AG10803 (cell line): ENCODE data around the gene KLHL28.
A peak's percentile ranks its signal among the peaks of the same experiment; 100 is the strongest.

ENCODE experiments used
- DNase-seq: peaks from one replicate; pipeline ENCODE4 v3.0.0; 2010; ENCODE audit warnings: low read depth
- H3K4me3 ChIP-seq: 2 replicates; pipeline ENCODE4 v1.5.1; 2011; ENCODE audit warnings: mild to moderate bottlenecking, low read length, control low read depth
- TF ChIP-seq, protein P1 (sequence below): conservative IDR thresholded peaks from 2 replicates; pipeline ENCODE4 v1.5.1; 2011; ENCODE audit warnings: mild to moderate bottlenecking, low read length, control low read depth, inconsistent platforms

The KLHL28 gene, protein sequence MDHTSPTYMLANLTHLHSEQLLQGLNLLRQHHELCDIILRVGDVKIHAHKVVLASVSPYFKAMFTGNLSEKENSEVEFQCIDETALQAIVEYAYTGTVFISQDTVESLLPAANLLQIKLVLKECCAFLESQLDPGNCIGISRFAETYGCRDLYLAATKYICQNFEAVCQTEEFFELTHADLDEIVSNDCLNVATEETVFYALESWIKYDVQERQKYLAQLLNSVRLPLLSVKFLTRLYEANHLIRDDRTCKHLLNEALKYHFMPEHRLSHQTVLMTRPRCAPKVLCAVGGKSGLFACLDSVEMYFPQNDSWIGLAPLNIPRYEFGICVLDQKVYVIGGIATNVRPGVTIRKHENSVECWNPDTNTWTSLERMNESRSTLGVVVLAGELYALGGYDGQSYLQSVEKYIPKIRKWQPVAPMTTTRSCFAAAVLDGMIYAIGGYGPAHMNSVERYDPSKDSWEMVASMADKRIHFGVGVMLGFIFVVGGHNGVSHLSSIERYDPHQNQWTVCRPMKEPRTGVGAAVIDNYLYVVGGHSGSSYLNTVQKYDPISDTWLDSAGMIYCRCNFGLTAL

DNA sequence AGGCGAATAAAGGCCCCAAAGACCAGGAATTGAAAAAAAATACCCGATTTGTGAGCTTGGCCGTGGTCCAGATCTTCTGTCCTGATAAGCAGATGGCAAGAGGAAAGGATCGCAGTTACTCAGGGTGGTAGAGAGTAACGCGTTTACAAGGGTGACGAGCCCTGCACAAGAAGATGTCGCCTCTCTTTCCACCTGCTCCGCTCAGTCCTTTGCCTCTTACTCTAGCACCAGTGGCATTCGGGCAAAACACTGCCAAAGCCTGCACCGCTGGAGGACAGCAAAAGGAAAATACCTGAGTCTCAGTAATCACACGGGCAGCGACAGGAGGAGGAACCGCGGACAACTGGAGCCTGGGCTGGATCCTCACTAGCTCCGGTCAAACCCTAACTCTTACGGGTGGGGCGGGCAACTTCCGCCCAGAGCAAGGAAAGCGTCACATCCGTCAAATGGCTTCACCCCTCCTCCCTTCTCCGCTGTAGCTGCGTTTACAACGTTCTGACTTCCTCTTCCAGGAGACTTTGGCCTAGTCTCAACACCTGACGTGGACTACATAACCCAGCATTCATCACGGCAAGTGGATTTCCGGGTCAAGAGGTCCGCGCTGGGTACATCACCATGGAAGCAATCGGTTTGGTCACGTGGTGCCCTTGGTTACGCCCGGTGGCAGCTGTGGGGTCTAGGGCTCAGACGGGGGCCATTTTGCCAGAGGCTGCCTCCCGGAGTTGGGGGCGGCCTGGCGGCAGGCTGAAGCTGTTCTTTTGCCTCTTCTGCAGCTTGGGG lies at the start of gene KLHL28, which contains the start of gene TOGARAM1:
KLHL28 (minus strand) TSS at position 394 of the 780 bp plus-strand sequence. CDS start 16,019 bp downstream, outside the sequence.
TOGARAM1 (plus strand) TSS at position 637 of the 780 bp plus-strand sequence. CDS start 232 bp downstream, outside the sequence.
- peak; percentile 100 for DNase-seq
- TF ChIP-seq, protein P1, sequence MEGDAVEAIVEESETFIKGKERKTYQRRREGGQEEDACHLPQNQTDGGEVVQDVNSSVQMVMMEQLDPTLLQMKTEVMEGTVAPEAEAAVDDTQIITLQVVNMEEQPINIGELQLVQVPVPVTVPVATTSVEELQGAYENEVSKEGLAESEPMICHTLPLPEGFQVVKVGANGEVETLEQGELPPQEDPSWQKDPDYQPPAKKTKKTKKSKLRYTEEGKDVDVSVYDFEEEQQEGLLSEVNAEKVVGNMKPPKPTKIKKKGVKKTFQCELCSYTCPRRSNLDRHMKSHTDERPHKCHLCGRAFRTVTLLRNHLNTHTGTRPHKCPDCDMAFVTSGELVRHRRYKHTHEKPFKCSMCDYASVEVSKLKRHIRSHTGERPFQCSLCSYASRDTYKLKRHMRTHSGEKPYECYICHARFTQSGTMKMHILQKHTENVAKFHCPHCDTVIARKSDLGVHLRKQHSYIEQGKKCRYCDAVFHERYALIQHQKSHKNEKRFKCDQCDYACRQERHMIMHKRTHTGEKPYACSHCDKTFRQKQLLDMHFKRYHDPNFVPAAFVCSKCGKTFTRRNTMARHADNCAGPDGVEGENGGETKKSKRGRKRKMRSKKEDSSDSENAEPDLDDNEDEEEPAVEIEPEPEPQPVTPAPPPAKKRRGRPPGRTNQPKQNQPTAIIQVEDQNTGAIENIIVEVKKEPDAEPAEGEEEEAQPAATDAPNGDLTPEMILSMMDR = no peak
- H3K4me3 ChIP-seq = peak within 1 kb of the TSS; percentile 97

DNA sequence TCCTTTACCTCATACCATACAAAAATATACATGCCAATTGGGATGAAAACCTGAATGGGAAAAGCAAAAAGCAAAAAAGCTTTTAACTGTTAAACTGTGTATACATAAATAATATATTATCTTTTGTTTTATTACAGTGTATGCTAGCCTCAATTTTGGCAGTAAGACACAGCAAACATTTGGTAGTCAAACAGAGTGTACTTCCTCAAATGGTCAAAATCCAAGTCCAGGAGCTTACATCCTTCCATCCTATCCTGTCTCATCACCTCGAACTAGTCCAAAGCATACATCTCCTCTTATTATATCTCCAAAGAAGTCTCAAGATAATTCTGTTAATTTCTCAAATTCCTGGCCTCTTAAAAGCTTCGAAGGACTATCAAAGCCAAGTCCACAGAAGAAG lies 42.2 kb upstream of the KLHL28 start:
- TF ChIP-seq, protein P1 = no peak
- no peak for DNase-seq
- H3K4me3 ChIP-seq = no peak overlapping the region

DNA sequence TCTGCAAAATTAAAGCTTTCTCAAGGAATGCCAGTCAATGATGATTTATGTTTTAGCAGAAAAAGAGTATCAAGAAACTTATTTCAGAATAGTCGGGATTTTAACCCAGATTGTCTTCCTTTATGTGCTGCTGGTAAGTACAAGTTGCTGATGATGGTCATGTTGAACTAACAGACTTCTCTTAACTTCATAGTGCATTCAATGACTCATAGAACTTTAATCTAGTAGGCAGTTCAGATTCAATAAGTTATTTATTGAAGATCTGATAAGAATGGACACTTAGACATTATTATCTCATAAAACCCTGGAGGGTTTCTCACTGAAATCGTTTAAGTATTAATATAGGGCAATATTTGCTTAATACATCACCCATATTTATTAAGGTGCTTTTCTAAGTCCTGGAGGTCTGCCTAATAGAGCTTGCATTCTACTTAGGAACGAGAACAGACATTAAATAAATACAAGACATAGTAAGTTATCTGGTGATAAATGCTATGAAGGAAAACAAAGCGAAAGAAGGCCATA lies 34.1 kb upstream of the KLHL28 start:
- H3K4me3 ChIP-seq = no peak overlapping the region
- no peak for DNase-seq
- TF ChIP-seq, protein P1 = no peak

DNA sequence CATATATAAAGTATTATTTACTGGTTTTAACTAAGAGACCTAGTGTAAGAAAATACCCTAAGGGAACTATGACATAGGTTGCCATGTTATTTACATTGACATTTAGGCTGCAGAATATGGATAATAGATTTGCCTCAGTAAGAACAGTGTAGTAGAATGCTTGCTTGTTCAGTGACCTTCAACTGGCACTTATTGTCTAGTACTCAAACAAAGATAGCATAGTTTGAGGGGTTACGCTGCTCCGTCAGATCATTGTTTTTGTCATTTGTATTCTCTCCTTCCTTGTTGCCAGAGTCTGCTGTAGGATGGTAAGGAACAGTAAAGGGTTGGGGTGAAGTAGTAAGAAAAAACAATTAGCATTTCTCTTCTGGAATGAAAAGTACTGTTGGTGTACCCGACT lies 33.4 kb upstream of the KLHL28 start:
- TF ChIP-seq, protein P1 = no peak
- no peak overlapping the region for H3K4me3 ChIP-seq
- DNase-seq = no peak

DNA sequence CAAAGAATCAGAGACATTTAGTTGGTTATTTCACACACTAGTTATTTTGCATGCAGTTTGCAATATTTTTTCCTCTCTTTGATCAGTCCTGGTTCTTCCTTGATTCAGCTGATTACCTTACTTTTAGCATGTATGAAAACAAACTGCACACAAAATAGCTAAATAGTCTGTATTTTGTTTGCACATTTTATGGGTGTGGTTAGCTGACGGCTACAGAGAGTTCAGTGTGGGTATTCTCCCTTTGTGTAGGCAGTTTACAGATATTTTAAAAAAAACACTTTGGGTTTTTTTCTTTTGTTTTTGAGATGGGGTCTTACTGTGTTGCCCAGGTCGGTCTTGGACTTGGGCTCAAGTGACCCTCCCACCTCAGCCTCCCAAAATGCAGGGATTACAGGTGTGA lies 28.8 kb upstream of the KLHL28 start:
- DNase-seq = no peak
- TF ChIP-seq, protein P1 = no peak
- no peak overlapping the region for H3K4me3 ChIP-seq

DNA sequence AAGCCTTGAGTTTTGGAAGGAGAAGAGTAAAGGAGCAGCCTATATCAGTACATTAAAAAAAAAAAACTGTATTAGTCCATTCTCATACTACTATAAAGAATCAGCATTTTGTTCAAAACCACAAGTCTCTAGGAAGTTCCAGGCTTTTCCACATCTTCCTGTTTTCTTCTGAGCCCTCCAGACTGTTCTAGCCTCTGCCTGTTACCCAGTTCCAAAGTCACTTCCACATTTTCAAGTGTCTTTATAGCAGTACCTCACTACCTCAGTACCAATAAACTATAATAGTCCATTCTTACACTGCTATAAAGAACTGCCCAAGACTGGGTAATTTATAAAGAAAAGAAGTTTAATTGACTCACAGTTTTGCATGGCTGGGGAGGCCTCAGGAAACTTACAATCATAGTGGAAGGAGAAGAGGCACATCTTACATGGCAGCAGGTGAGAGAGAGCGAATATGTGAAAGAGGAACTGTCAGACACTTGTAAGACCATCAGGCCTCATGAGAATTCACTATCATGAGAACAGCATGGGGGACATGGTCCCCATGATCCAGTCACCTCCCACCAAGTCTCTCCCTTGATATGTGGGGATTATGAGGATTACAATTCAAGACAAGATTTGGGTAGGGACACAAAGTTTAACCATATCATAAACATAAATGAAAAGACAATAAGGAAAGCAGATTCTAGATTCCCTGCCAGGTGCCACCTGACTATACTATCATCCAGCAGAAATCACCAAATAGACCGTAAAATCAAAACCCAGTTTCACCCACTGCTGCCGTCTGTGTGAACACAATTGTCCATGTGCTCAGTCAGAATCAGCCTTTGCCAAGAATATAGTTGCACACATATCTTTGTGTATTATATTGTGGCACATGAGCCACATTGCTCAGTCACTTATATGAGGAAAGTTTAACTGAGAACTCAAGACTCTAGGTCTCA lies 28.0 kb upstream of the KLHL28 start:
- no peak for DNase-seq
- no peak overlapping the region for H3K4me3 ChIP-seq
- TF ChIP-seq, protein P1 = no peak
